ENCODE measurements around the gene PIH1D1.

- TF ChIP-seq EZH2 (IDR thresholded peaks at IDR 0.05; ENCODE audit: borderline replicate concordance, low read depth, low read length, poor library complexity, severe bottlenecking) (no peak), CTCF (conservative IDR thresholded peaks at IDR 0.05; ENCODE audit: low read depth, low read length) (peak; percentile 94)
Measured at GRCh38 chr19:49443366-49444099, 8.1 kb downstream of the PIH1D1 start.
